HCT116 (cell line): ENCODE measurements around the gene CDKL1.

ENCODE experiments used
- ATF3 ChIP-seq: IDR thresholded peaks from 2 replicates; pipeline ENCODE4 v1.6.1; 2012
- CTCF ChIP-seq, 3 experiments: fragments of 200-600 bp in 1 of 3; sonication (generic) in 1 of 3; IDR thresholded peaks in 2 of 3; conservative IDR thresholded peaks in 1 of 3; 2 replicates each; pipeline ENCODE4 v1.5.1; 2012 to 2017; ENCODE audit warnings: low read depth in 2 of 3, low read length in 2 of 3, antibody characterized with exemption in 1 of 3, borderline replicate concordance in 1 of 3, control low read depth in 1 of 3, mild to moderate bottlenecking in 1 of 3, mixed read lengths in 1 of 3, mixed run types in 1 of 3, moderate library complexity in 1 of 3; ENCODE audit not compliant: insufficient read depth in 1 of 3
- EZH2 ChIP-seq: fragments of 200-600 bp; sonication (generic); IDR thresholded peaks from 2 replicates; pipeline ENCODE4 v1.6.1; 2017; ENCODE audit warnings: antibody characterized with exemption, mixed run types
- POLR2AphosphoS5 ChIP-seq: IDR thresholded peaks from 2 replicates; pipeline ENCODE4 v1.6.1; 2011; ENCODE audit warnings: mild to moderate bottlenecking, low read depth, low read length, moderate library complexity
- RAD21 ChIP-seq: IDR thresholded peaks from 2 replicates; pipeline ENCODE4 v1.6.1; 2012; ENCODE audit warnings: low read depth, mild to moderate bottlenecking
- SIN3A ChIP-seq: IDR thresholded peaks from 2 replicates; pipeline ENCODE4 v1.6.1; 2012; ENCODE audit warnings: low read depth
- ZFX ChIP-seq: fragments of 450-650 bp; IDR thresholded peaks from 2 replicates; pipeline ENCODE4 v1.6.1; 2017
- TF ChIP-seq, protein P1 (sequence below): IDR thresholded peaks from 2 replicates; pipeline ENCODE4 v1.6.1; 2012; ENCODE audit warnings: low read depth

- TF ChIP-seq CTCF (IDR thresholded peaks at IDR 0.05 in 2 of 3, conservative IDR thresholded peaks at IDR 0.05 in 1 of 3; ENCODE audit: borderline replicate concordance in 1 of 3, insufficient read depth in 1 of 3, low read depth in 2 of 3, low read length in 2 of 3): no peak
- TF ChIP-seq ZFX: no peak
- no peak for TF ChIP-seq ATF3
- no peak for TF ChIP-seq EZH2
- TF ChIP-seq POLR2AphosphoS5: no peak
- TF ChIP-seq SIN3A: no peak
- TF ChIP-seq, protein P1, sequence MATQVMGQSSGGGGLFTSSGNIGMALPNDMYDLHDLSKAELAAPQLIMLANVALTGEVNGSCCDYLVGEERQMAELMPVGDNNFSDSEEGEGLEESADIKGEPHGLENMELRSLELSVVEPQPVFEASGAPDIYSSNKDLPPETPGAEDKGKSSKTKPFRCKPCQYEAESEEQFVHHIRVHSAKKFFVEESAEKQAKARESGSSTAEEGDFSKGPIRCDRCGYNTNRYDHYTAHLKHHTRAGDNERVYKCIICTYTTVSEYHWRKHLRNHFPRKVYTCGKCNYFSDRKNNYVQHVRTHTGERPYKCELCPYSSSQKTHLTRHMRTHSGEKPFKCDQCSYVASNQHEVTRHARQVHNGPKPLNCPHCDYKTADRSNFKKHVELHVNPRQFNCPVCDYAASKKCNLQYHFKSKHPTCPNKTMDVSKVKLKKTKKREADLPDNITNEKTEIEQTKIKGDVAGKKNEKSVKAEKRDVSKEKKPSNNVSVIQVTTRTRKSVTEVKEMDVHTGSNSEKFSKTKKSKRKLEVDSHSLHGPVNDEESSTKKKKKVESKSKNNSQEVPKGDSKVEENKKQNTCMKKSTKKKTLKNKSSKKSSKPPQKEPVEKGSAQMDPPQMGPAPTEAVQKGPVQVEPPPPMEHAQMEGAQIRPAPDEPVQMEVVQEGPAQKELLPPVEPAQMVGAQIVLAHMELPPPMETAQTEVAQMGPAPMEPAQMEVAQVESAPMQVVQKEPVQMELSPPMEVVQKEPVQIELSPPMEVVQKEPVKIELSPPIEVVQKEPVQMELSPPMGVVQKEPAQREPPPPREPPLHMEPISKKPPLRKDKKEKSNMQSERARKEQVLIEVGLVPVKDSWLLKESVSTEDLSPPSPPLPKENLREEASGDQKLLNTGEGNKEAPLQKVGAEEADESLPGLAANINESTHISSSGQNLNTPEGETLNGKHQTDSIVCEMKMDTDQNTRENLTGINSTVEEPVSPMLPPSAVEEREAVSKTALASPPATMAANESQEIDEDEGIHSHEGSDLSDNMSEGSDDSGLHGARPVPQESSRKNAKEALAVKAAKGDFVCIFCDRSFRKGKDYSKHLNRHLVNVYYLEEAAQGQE: no peak
- no peak for TF ChIP-seq RAD21
These were observed 47.7 kb downstream of the CDKL1 start for GRCh38 chr14:50348933-50349332.
